NCI-H345 (cell line): ENCODE measurements around the gene VTN.

ENCODE experiments used
- DNase-seq: peaks from one replicate; lab custom pipeline; 2025; lab: John Stamatoyannopoulos, UW

Gene VTN

GRCh38 chr17:28320215-28321061, 49.7 kb downstream of the VTN start:
- DNase-seq: no peak

GRCh38 chr17:28319598-28319935, 50.5 kb downstream of the VTN start:
- DNase-seq: no peak

- peak; percentile 98 for DNase-seq
Measured at GRCh38 chr17:28318759-28319597, 51.1 kb downstream of the VTN start, which contains the start of gene TMEM97. TSS of gene TMEM97 (plus strand) at chr17:28319200. CDS start at chr17:28319240, 40 bp downstream.

- peak; percentile 9 for DNase-seq
Measured at GRCh38 chr17:28317966-28318758, 51.9 kb downstream of the VTN start.
